ENCODE results near the gene RLN3.
"Not testable (repeated sequence)": the region's sequence is repeated elsewhere in the genome, so short reads cannot be mapped to it uniquely, and the experiment has no call there.

Gene RLN3

DNA sequence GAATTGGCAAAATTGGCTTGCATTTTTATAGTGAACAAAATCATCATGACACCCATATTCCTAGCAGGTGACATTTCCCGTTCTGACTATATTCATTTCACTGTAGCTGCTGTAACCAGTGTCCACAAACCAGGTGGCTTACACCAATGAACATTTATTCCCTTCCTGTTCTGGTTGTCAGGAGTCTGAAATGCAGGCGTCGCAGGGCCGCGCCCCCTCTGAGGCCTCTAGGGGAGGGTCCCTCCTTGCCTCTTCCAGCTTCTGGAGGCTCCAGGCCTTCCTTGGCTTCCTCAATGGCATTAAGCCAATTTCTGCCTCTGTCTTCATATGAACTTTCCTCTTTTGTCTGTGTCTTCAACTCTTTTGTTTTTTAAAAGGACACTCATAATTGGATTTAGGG, 6.5 kb upstream of the RLN3 start:
- DNase-seq (ENCODE audit: low read depth in 2 of 2), result no peak

DNA sequence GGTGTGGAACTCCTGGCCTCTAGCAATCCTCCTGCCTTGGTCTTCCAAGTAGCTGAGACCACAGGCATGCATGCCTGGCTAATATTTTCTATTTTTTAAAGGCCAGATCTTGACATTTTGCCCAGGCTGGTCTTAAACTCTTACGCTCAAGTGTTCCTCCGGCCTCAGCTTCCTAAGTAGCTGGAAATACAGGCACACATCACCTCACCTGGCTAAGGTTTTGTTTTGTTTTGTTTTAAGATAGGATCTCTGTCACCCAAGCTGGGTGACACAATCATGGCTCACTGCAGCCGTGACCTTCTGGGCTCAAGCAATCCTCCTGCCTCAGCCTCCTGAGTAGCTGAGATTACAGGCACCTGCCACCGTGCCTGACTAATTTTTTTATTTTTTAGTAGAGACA, 5.5 kb upstream of the RLN3 start:
- no peak for DNase-seq (ENCODE audit: low read depth in 2 of 2)

DNA sequence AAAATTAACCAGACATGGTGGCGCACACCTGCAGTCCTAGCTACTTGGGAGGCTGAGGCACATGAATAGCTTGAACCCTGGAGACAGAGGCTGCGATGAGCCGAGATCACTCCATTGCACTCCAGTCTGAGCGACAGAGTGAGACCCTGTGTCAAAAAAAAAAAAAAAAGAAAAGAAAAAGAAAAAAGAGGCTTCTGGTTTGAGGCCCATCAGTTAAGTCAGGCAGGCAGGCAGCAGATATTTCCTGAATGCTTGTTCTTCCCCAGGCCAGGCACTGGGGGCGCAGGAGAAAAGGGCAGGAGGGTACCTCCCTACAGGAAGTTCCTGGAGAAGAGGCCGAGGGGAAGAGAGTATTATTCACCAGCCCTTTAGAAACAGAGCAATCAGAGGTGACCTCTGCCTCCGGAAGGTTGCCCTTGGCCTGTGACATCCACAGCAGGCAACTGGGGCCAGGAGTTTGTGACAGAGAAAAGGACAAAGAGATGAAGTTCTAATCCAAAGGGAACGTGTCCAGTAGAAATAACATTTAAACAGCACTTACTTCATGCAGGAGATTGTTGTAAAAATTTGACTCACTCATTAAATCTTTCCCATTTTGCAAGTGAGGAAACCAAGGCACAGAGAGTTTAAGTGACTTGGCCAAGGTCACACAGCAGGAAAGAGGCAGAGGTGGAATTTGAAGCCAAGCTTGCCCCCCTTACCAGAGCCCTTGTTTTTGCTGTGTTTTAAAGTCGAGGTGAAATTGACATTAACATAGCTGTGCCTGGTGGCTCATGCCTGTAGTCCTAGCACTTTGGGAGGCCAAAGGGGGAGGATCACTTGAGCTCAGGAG, 4.3 kb upstream of the RLN3 start:
- DNase-seq (ENCODE audit: low read depth in 2 of 2), result no peak

GRCh38 chr19:14026652-14027192, 1.2 kb upstream of the RLN3 start:
- not testable (repeated sequence) for DNase-seq (ENCODE audit: low read depth in 2 of 2)

GRCh38 chr19:14028901-14029300, 953 bp downstream of the RLN3 start:
- no peak for DNase-seq (ENCODE audit: low read depth in 2 of 2)

GRCh38 chr19:14030997-14031718, 3.2 kb downstream of the RLN3 start:
- DNase-seq (ENCODE audit: low read depth in 2 of 2), result no peak

- DNase-seq (ENCODE audit: low read depth in 2 of 2), result peak; percentile 64 to 67
Observed at GRCh38 chr19:14031719-14032480, 4.0 kb downstream of the RLN3 start, which contains the start of gene IL27RA. Gene IL27RA, plus strand, starts transcription at chr19:14031762. Its CDS starts 111 bp downstream, at chr19:14031873.

GRCh38 chr19:14033946-14034345, 6.0 kb downstream of the RLN3 start:
- no peak for DNase-seq (ENCODE audit: low read depth in 2 of 2)

DNA sequence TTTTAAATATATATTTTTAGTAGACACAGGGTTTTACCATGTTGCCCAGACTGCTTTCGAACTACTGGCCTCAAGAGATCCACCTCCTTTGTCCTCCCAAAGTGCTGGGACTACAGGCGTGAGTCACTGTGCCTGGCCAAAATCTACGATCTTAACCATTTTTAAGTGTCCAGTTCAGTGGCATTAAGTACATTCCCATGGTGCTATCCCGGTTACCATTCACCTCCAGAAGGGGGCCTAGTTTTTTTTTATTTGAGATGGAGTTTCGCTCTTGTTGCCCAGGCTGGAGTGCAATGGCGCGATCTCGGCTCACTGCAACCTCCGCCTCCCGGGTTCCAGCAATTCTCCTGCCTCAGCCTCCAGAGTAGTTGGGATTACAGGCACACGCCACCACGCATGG, 7.2 kb downstream of the RLN3 start:
- DNase-seq (ENCODE audit: low read depth in 2 of 2), result not testable (repeated sequence)

- no peak for DNase-seq (ENCODE audit: low read depth in 2 of 2)
Observed at GRCh38 chr19:14035706-14036105, 7.8 kb downstream of the RLN3 start.

DNA sequence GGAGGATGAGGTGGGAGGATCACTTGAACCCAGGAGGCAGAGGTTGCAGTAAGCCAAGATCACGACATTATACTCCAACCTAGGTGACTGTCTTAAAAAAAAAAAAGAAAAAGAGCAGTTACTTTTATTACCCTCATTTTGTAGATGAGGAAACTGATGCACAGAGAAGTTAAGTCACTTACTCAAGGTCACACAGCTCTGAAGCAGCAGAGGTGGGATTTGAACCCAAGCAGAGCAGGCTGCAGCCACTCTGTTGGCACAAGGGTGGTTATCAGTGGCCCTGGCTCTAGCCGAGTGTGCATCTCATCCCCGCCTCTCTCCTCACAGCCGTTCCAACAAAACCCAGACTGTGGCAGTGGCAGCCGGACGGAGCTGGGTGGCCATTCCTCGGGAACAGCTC, 11.2 kb downstream of the RLN3 start:
- no peak for DNase-seq (ENCODE audit: low read depth in 2 of 2)

GRCh38 chr19:14042659-14043608, 15.0 kb downstream of the RLN3 start:
- DNase-seq (ENCODE audit: low read depth in 2 of 2), result not testable (repeated sequence)

DNA sequence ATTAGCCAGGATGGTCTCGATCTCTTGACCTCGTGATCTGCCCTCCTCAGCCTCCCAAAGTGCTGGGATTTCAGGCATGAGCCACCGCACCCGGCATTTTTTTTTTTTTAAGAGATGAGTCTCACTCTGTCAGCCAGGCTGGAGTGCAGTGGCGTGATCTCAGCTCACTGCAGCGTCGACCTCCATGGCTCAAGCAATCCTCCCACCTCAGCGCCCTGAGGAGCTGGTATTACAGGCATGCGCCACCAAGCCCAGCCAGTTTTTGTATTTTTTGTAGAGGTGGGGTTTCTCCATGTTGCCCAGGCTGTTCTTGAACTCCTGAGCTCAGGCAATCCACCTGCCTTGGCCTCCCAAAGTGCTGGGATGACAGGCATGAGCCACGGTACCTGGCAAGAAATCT, 19.9 kb downstream of the RLN3 start:
- not testable (repeated sequence) for DNase-seq (ENCODE audit: low read depth in 2 of 2)

DNA sequence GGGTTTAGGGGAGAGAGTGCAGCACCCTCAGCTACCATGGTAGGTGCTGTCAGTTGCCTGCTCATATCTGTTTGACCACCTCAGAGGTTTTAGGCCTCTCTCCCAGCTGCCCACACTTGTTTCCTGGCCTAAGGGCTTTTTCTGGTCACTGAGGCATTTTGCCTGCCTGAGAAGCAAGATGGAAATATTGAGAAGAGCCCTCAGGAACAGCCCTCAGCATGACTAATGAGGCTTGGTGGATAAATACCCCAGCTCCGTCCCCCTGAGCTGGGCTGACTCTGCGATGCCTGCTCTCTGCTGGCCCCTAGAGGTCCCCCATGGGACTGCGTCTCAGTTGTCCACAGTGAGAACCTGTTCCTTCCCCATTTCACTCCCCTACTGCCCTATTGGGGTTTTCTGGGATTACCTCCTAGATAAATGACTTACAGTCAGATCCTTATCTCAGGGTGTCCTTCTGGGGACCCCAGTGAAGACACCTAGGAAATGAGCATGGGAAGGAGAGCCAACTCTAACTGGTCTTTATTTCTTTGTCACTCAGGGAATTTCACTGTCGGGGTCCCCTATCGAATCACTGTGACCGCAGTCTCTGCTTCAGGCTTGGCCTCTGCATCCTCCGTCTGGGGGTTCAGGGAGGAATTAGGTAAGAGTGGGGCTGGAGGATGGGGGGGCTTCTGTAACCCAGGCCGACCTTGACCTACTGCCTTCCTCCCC, 20.6 kb downstream of the RLN3 start:
- peak; percentile 70 to 72 for DNase-seq (ENCODE audit: low read depth in 2 of 2)

DNA sequence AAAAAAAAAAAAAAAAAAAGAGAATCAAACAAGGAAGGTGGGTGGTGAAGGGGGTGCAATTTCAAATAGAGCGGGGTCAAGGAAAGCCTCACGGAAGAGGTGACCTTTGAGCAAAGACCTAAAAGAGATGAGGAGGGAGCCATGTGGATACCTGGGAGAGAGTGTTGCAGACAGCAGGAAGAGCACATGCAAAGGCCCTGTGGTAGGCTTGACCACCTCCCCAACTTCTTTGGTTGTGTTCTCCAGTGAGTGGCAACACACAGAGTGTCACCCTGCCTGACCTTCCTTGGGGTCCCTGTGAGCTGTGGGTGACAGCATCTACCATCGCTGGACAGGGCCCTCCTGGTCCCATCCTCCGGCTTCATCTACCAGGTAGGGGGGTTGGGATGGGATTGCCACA, 22.6 kb downstream of the RLN3 start:
- DNase-seq (ENCODE audit: low read depth in 2 of 2), result no peak

DNA sequence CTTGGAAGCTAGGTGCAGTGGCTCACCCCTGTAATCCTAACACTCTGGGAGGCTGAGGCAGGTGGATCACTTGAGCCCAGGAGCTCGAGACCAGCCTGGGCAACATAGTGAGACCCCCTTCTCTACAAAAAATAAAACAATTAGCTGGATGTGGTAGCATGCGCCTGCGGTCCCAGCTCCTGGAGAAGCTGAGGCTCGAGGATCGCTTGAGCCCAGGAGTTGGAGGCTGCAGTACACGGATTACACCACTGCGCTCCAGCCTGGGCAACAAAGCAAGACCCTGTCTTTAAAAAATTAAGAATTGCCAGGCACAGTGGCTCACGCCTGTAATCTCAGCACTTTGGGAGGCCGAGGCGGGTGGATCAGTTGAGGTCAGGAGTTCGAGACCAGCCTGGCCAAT, 23.0 kb downstream of the RLN3 start:
- not testable (repeated sequence) for DNase-seq (ENCODE audit: low read depth in 2 of 2)

- no peak for DNase-seq (ENCODE audit: low read depth in 2 of 2)
Observed at GRCh38 chr19:14051980-14052379, 24.0 kb downstream of the RLN3 start.

DNA sequence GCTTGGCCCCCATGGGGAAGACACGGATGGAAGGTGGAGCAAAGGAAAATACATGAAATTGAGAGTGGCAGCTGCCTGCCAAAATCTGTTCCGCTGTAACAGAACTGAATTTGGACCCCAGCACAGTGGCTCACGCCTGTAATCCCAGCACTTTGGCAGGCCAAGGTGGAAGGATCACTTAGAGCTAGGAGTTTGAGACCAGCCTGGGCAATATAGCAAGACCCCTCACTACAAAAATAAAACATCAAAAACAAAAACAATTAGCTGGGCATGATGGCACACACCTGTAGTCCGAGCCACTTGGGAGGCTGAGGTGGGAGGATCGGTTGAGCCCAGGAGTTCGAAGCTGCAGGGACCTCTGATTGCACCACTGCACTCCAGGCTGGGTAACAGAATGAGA, 24.5 kb downstream of the RLN3 start:
- DNase-seq (ENCODE audit: low read depth in 2 of 2), result no peak

- no peak for DNase-seq (ENCODE audit: low read depth in 2 of 2)
Observed at GRCh38 chr19:14053032-14053431, 25.1 kb downstream of the RLN3 start.

DNA sequence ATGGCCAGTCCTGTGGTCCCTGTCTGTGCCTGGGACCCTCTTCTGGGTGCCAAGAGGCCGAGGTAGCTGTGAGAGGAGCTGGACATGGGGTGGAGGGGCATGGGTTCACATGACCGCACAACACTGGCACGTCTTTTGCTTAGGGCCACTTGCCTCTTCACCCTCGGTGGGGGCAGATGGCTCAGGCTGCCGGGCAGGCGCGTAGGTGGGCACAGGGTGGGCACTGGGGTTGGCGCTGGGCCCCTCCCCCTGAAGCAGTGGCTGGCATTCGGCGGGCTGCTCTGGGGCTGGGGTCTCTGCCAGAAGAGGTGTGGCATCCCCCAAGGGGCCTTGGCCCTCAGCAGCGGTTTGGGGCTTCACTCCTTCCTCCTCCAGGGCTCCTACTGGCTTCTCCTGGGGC, 25.6 kb downstream of the RLN3 start:
- no peak for DNase-seq (ENCODE audit: low read depth in 2 of 2)
